ENCODE results near the gene RNF182. TPM values are rescaled to one million over a fixed set of nuclear protein-coding genes. Genes with fewer than 3 reads are reported as not detected.

RNF182 gene
- total RNA-seq, 1 experiment from 2014 or later, result 3.7 TPM

GRCh38 chr6:14020551-14020950, 95.8 kb downstream of the RNF182 start:
- WGBS (ENCODE audit: extremely low coverage, insufficient read length, low lambda C conversion rate), result no CpG with 5 or more reads among the region's 2 CpGs
- Histone ChIP-seq H3K23ac (ENCODE audit: insufficient read length, low read depth, low read length) (no peak overlapping the region), H3K4me1 (ENCODE audit: insufficient read depth, low read length) (peaks cover 7% of the 10 kb centered on the region), H4K91ac (ENCODE audit: insufficient read length, low read depth, low read length) (no peak overlapping the region), H2BK5ac (ENCODE audit: insufficient read length, low read length) (no peak overlapping the region), H3K4ac (ENCODE audit: low read depth, low read length) (no peak overlapping the region), H4K8ac (replicated peaks; ENCODE audit: insufficient read length, low read depth, low read length) (no peak overlapping the region), H2BK15ac (ENCODE audit: low read depth, low read length) (no peak overlapping the region), H3K23me2 (ENCODE audit: insufficient read length, low read depth, low read length, poor library complexity, severe bottlenecking) (no peaks in the 10 kb centered on the region), H3K27ac (ENCODE audit: insufficient read length, low read depth, low read length) (no peak overlapping the region), H3K9ac (ENCODE audit: extremely low read depth, insufficient read length, low read length) (no peak overlapping the region), H3K79me1 (ENCODE audit: insufficient read depth, low read depth, low read length, poor library complexity, severe bottlenecking) (no peaks in the 10 kb centered on the region), H3K79me2 (ENCODE audit: insufficient read depth, low read length) (no peaks in the 10 kb centered on the region), H2BK20ac (ENCODE audit: low read depth, low read length, poor library complexity, severe bottlenecking) (no peak overlapping the region), H3K56ac (ENCODE audit: insufficient read length, low read depth, low read length) (no peak overlapping the region), H2AK5ac (ENCODE audit: insufficient read length, low read length) (no peak overlapping the region), H2AFZ (ENCODE audit: low read length) (no peak overlapping the region), H2BK120ac (ENCODE audit: low read depth, low read length, poor library complexity, severe bottlenecking) (no peak overlapping the region), H3K14ac (ENCODE audit: insufficient read depth, low read length) (no peak overlapping the region), H3K4me2 (ENCODE audit: insufficient read depth, insufficient read length, low read length) (no peak overlapping the region), H3K9me3 (ENCODE audit: control insufficient read depth, low read depth, low read length) (no peaks in the 10 kb centered on the region), H2BK12ac (ENCODE audit: insufficient read length, low read depth, low read length) (no peak overlapping the region), H3T11ph (ENCODE audit: low read length) (no peak overlapping the region), H4K20me1 (ENCODE audit: control insufficient read depth, insufficient read depth, insufficient read length) (no peaks in the 10 kb centered on the region), H3K27me3 (ENCODE audit: insufficient read depth, low read length) (no peaks in the 10 kb centered on the region), H4K5ac (ENCODE audit: insufficient read length, low read depth, low read length) (no peak overlapping the region), H3K18ac (ENCODE audit: insufficient read length, low read depth, low read length) (no peak overlapping the region)
- Mint-ChIP-seq H3K36me3 (ENCODE audit: insufficient read depth in 1 of 3, low read depth in 3 of 3) (peaks cover 0 to 13% (median 7%) of the 10 kb centered on the region in 3 experiments; a peak in 6 of 7 replicates), H3K27ac (no peak overlapping the region), H3K9me3 (peaks cover 11 to 12% of the 10 kb centered on the region in 2 experiments), H3K4me1 (peaks cover 50 to 53% of the 10 kb centered on the region in 2 experiments), H3K27me3 (ENCODE audit: low read depth) (peaks cover 25% of the 10 kb centered on the region), H3K4me3 (no peak overlapping the region)
- no peak for TF ChIP-seq CTCF (conservative IDR thresholded peaks at IDR 0.05)
- no peak for DNase-seq
